Parathyroid adenoma (tissue), 2 donors: ENCODE data around the gene HOXD8.

Source experiments
- H2AFZ ChIP-seq: fragments of 300-600 bp; sonication (generic); one replicate; pipeline ENCODE4 v1.7.0; 2017; ENCODE audit warnings: antibody characterized with exemption, mild to moderate bottlenecking
- H3K27ac ChIP-seq: fragments of 300-600 bp; sonication (generic); one replicate; pipeline ENCODE4 v1.7.0; 2017
- H3K27me3 ChIP-seq: fragments of 300-600 bp; sonication (generic); one replicate; pipeline ENCODE4 v1.7.0; 2017; ENCODE audit warnings: low read length; ENCODE audit not compliant: control insufficient read depth, insufficient read depth
- H3K36me3 ChIP-seq: fragments of 300-600 bp; sonication (generic); one replicate; pipeline ENCODE4 v1.7.0; 2017; ENCODE audit warnings: low read length; ENCODE audit not compliant: control insufficient read depth, insufficient read depth
- H3K4me1 ChIP-seq: fragments of 300-600 bp; sonication (generic); one replicate; pipeline ENCODE4 v1.7.0; 2017; ENCODE audit warnings: control low read depth
- H3K4me2 ChIP-seq: fragments of 300-600 bp; sonication (generic); one replicate; pipeline ENCODE4 v1.7.0; 2017; ENCODE audit warnings: low read length
- H3K4me3 ChIP-seq: fragments of 300-600 bp; sonication (generic); one replicate; pipeline ENCODE4 v1.7.0; 2017; ENCODE audit warnings: low read depth, low read length
- H3K79me2 ChIP-seq: fragments of 300-600 bp; sonication (generic); one replicate; pipeline ENCODE4 v1.7.0; 2017; ENCODE audit warnings: control low read depth
- H3K9ac ChIP-seq: fragments of 300-600 bp; sonication (generic); one replicate; pipeline ENCODE4 v1.7.0; 2017; ENCODE audit warnings: mild to moderate bottlenecking
- H3K9me3 ChIP-seq: fragments of 300-600 bp; sonication (generic); one replicate; pipeline ENCODE4 v1.7.0; 2017; ENCODE audit warnings: low read length; ENCODE audit not compliant: control insufficient read depth
- CTCF ChIP-seq: fragments of 300-600 bp; sonication (generic); IDR thresholded peaks from one replicate; pipeline ENCODE4 v1.7.0; 2017; ENCODE audit warnings: antibody characterized with exemption, mild to moderate bottlenecking
- donor health status: primary hyperparathyroidism.

The HOXD8 gene

DNA sequence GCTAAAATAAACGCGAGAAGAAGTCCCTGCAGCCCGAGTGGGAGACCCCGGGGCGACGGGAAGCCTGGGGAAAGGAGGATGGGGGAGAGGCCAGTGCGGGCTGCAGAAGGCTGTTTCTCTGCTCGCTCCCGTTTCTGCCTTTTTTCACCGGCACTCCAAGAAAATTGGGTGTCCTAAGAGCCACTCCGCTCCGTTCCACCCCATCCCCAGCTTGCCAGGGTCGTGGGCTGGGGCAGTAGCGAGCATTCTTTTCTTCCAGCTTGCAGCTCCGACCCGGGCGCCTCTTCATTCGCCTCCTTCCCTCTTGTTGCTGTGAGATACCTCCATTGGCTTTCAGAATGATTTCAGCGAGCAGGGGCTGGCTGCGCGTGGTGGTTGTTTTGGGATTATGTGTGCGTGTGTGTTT, 28.7 kb downstream of the HOXD8 start:
- Histone ChIP-seq H3K27ac (no peak overlapping the region), H3K36me3 (no peaks in the 10 kb centered on the region), H2AFZ (no peak overlapping the region), H3K79me2 (no peaks in the 10 kb centered on the region), H3K9ac (no peak overlapping the region), H3K4me2 (no peak overlapping the region), H3K9me3 (no peaks in the 10 kb centered on the region), H3K4me3 (no peak overlapping the region), H3K4me1 (no peaks in the 10 kb centered on the region), H3K27me3 (peaks cover 27% of the 10 kb centered on the region)
- no peak for TF ChIP-seq CTCF

GRCh38 chr2:176158855-176159662, 29.6 kb downstream of the HOXD8 start:
- TF ChIP-seq CTCF: no peak
- H3K27me3 ChIP-seq: peaks cover 32% of the 10 kb centered on the region

DNA sequence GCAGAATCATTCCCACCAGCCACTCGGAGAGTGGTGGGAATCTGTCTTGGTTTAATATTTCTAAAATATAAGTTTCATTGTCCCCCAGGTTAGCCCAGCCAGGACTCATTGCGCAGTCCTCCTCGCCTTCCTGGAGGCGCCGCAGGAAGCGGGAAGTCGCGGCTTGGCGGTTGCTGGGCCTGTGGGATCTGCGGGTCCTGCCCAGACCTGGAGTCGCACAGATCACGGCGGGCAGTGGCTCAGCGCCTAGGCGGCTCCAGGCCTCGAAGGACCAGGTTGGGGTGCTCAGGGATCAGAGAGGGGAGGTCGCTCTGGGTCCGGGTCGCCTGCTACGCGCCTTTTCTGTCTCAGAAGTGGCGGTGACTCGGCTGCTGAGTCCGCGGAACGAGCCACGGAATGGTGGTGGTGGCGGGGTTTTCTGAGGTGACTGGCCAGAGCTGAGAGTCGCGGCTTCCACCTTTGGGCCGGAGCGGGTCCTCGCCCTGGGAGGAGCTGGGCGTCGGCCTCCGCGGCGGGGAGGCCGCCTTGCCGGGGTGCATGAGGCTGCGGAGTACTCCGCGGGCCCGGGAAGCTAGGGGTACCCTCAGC, 30.3 kb downstream of the HOXD8 start:
- Histone ChIP-seq H3K9ac (no peak overlapping the region), H3K4me2 (no peak overlapping the region), H3K79me2 (no peaks in the 10 kb centered on the region), H3K27me3 (peaks cover 39% of the 10 kb centered on the region), H3K4me1 (no peaks in the 10 kb centered on the region), H2AFZ (no peak overlapping the region), H3K27ac (no peak overlapping the region), H3K9me3 (no peaks in the 10 kb centered on the region), H3K4me3 (no peak overlapping the region), H3K36me3 (peaks cover 3% of the 10 kb centered on the region)
- TF ChIP-seq CTCF: no peak

More at GRCh38 chr2:176158855-176159662, 29.6 kb downstream of the HOXD8 start:
- H3K4me2 ChIP-seq: no peak overlapping the region
- no peak overlapping the region for H3K27ac ChIP-seq
- H3K79me2 ChIP-seq: no peaks in the 10 kb centered on the region
- H2AFZ ChIP-seq: no peak overlapping the region
- H3K9ac ChIP-seq: no peak overlapping the region
- H3K4me3 ChIP-seq: no peak overlapping the region
- H3K36me3 ChIP-seq: peaks cover 3% of the 10 kb centered on the region
- no peaks in the 10 kb centered on the region for H3K9me3 ChIP-seq
- no peaks in the 10 kb centered on the region for H3K4me1 ChIP-seq

DNA sequence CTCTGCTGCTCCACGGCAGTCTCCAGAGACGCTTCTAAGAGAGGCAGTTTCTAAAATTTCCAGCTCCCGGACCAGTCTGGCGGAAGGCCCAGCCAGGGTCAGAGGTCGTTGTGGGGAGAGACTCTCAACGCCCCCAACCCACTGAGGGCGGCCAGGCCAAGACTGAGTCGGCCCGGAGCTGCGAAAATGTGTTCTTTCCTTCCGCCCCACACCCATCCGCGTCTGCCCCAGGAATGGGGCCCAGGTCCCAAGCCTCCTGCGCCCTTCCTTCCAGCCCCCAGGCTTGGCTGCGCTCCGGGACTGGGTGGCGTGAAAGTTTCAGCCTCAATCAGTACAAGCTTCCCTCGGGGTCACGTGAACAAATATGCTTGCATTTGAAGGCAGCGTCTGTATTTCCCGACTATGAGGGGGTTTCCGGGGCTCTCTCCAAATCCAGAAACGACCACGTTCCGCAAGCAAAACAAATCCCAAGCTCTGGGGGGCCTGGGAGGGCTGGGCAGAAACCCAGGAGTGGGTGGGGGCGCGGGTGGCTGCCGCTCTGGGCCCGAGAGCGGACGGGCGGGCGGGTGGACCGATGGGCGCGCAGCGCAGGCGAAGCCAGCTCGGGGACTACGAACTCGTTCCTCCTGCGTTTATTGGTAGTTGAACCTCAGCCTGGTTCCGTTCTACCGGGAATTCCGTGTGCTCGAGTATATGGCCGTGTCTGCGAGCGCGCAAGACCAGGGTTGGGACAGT, 30.9 kb downstream of the HOXD8 start:
- H3K4me1 ChIP-seq: no peaks in the 10 kb centered on the region
- H3K79me2 ChIP-seq: no peaks in the 10 kb centered on the region
- H3K36me3 ChIP-seq: peaks cover 3% of the 10 kb centered on the region
- H3K4me3 ChIP-seq: no peak overlapping the region
- TF ChIP-seq CTCF: no peak
- H3K9ac ChIP-seq: no peak overlapping the region
- peaks cover 42% of the 10 kb centered on the region for H3K27me3 ChIP-seq
- H2AFZ ChIP-seq: no peak overlapping the region
- H3K4me2 ChIP-seq: no peak overlapping the region
- no peak overlapping the region for H3K27ac ChIP-seq
- H3K9me3 ChIP-seq: no peaks in the 10 kb centered on the region
